Suprapubic skin (tissue), 4 donors: ENCODE data around the gene HMGCR. TPM values are rescaled to one million over a fixed set of nuclear protein-coding genes. Genes with fewer than 3 reads are reported as not detected.
"Not testable (repeated sequence)": the region's sequence is repeated elsewhere in the genome, so short reads cannot be mapped to it uniquely, and the experiment has no call there.

ENCODE experiments used
- DNase-seq, 2 donors: peaks; one replicate each; pipeline ENCODE4 v3.0.0-alpha.2; 2019; ENCODE audit warnings: low spot score in 2 of 2
- H3K27ac ChIP-seq: fragments of 200-600 bp; sonication (generic); one replicate; pipeline ENCODE4 v1.5.1; 2019
- H3K27me3 ChIP-seq: fragments of 200-600 bp; sonication (generic); one replicate; pipeline ENCODE4 v1.5.1; 2019
- H3K36me3 ChIP-seq: fragments of 200-600 bp; sonication (generic); one replicate; pipeline ENCODE4 v1.5.1; 2019
- H3K4me1 ChIP-seq: fragments of 200-600 bp; sonication (generic); one replicate; pipeline ENCODE4 v1.5.1; 2019
- H3K4me3 ChIP-seq: fragments of 200-600 bp; sonication (generic); one replicate; pipeline ENCODE4 v1.5.1; 2019; ENCODE audit warnings: mild to moderate bottlenecking
- H3K9me3 ChIP-seq: fragments of 200-600 bp; sonication (generic); one replicate; pipeline ENCODE4 v1.5.1; 2019
- EP300 ChIP-seq: sonication (generic); formaldehyde crosslinking; IDR thresholded peaks from one replicate; pipeline ENCODE4 v1.6.1; 2017; ENCODE audit warnings: antibody characterized with exemption
- POLR2A ChIP-seq, 2 donors: fragments of 450-650 bp; IDR thresholded peaks; one replicate each; pipeline ENCODE4 v1.6.1; 2017; ENCODE audit warnings: antibody characterized with exemption in 2 of 2, mild to moderate bottlenecking in 2 of 2, moderate library complexity in 2 of 2
- POLR2AphosphoS5 ChIP-seq, 3 donors: sonication (generic); formaldehyde crosslinking; IDR thresholded peaks; one replicate each; pipeline ENCODE4 v1.6.1; 2017; ENCODE audit warnings: antibody characterized with exemption in 3 of 3
- WGBS: methylation state at CpG from one replicate; pipeline ENCODE4 v1.1.5; 2018; 5-methylcytosine and 5-hydroxymethylcytosine counted together
- total RNA-seq, 4 donors: library from RNA; depleted of rRNA; stranded (reverse); fragments of >200 nt; gene quantifications; one replicate each; pipeline ENCODE4 v1.1.0, GENCODE V29; 2016
- TF ChIP-seq, protein P1 (sequence below), 2 donors: fragments of 200-600 bp in 1 of 2; fragments of 450-650 bp in 1 of 2; sonication (generic) in 1 of 2; IDR thresholded peaks; one replicate each; pipeline ENCODE4 v1.5.1; 2016 to 2019; ENCODE audit warnings: antibody characterized with exemption in 2 of 2, mild to moderate bottlenecking in 1 of 2, moderate library complexity in 1 of 2

Gene HMGCR
- 100 to 1,000 TPM in 1 of 4 donors, 10 to 100 TPM in 3; 72.4 to 292 (median 96.2) TPM for total RNA-seq

GRCh38 chr5:75336615-75337336 lies at the start of gene HMGCR:
Gene HMGCR (plus strand): TSS chr5:75337220. CDS start chr5:75342606, 5,386 bp downstream.
- Histone ChIP-seq H3K36me3 (no peaks in the 10 kb centered on the region), H3K9me3 (no peaks in the 10 kb centered on the region), H3K4me1 (peaks cover 43% of the 10 kb centered on the region), H3K27ac (peak within 1 kb of the TSS; percentile 94), H3K27me3 (no peaks in the 10 kb centered on the region), H3K4me3 (peak within 1 kb of the TSS; percentile 98)
- DNase-seq: peak; percentile 99
- under 1% methylated on average over 47 of the region's 56 CpGs for WGBS
- TF ChIP-seq POLR2AphosphoS5 (IDR thresholded peaks at IDR 0.05) (peak in 2 of 3 donors; percentile 67 to 69), POLR2A (IDR thresholded peaks at IDR 0.05) (no peak)

DNA sequence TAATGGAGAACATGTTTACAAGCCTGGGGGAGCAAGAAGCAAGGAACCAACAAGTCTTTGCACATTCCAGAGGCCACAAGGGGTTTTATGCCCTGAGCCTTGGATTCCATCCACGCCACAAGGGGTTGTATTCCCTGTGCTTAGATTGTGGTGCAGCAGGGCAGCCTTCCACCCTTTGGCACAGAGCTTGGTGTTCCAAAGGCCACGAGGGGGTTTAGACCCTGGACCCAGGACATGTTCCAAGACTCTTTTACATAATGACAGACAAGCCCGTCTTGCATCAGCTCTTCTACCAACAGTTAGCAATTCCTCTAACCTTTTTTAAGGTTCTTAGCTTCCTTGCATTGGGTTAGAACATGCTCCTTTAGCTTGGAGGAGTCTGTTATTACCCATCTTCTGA lies 45.2 kb upstream of the HMGCR start:
- WGBS: 62% methylated on average over 3 of the region's 3 CpGs

GRCh38 chr5:75300084-75300483 lies 36.9 kb upstream of the HMGCR start:
- no peaks in the 10 kb centered on the region for H3K36me3 ChIP-seq
- no peaks in the 10 kb centered on the region for H3K4me1 ChIP-seq
- no peak for DNase-seq

More for the DNA sequence above, 45.2 kb upstream of the HMGCR start:
- H3K27me3 ChIP-seq, H3K27ac ChIP-seq, H3K36me3 ChIP-seq, H3K4me1 ChIP-seq, DNase-seq, H3K9me3 ChIP-seq, H3K4me3 ChIP-seq: not testable (repeated sequence)

GRCh38 chr5:75303419-75303818 lies 33.6 kb upstream of the HMGCR start:
- TF ChIP-seq EP300: no peak
- TF ChIP-seq, protein P1, sequence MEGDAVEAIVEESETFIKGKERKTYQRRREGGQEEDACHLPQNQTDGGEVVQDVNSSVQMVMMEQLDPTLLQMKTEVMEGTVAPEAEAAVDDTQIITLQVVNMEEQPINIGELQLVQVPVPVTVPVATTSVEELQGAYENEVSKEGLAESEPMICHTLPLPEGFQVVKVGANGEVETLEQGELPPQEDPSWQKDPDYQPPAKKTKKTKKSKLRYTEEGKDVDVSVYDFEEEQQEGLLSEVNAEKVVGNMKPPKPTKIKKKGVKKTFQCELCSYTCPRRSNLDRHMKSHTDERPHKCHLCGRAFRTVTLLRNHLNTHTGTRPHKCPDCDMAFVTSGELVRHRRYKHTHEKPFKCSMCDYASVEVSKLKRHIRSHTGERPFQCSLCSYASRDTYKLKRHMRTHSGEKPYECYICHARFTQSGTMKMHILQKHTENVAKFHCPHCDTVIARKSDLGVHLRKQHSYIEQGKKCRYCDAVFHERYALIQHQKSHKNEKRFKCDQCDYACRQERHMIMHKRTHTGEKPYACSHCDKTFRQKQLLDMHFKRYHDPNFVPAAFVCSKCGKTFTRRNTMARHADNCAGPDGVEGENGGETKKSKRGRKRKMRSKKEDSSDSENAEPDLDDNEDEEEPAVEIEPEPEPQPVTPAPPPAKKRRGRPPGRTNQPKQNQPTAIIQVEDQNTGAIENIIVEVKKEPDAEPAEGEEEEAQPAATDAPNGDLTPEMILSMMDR (IDR thresholded peaks at IDR 0.05): no peak
- TF ChIP-seq POLR2AphosphoS5 (IDR thresholded peaks at IDR 0.05): no peak
- TF ChIP-seq POLR2A (IDR thresholded peaks at IDR 0.05): no peak
- no peak for DNase-seq
- WGBS: 76% methylated on average over 4 of the region's 4 CpGs

More at GRCh38 chr5:75300084-75300483, 36.9 kb upstream of the HMGCR start:
- Histone ChIP-seq H3K27ac (no peak overlapping the region), H3K4me3 (no peak overlapping the region), H3K27me3 (no peaks in the 10 kb centered on the region), H3K9me3 (no peaks in the 10 kb centered on the region)
- TF ChIP-seq EP300 (no peak), POLR2AphosphoS5 (IDR thresholded peaks at IDR 0.05) (no peak), POLR2A (IDR thresholded peaks at IDR 0.05) (no peak)
- TF ChIP-seq, protein P1 (IDR thresholded peaks at IDR 0.05): no peak

GRCh38 chr5:75304486-75304885 lies 32.5 kb upstream of the HMGCR start:
- H3K27me3 ChIP-seq, H3K4me1 ChIP-seq, H3K27ac ChIP-seq, H3K4me3 ChIP-seq, H3K36me3 ChIP-seq, DNase-seq, H3K9me3 ChIP-seq: not testable (repeated sequence)
- 87% methylated on average over 11 of the region's 11 CpGs for WGBS

More at GRCh38 chr5:75303419-75303818, 33.6 kb upstream of the HMGCR start:
- Histone ChIP-seq H3K9me3 (no peaks in the 10 kb centered on the region), H3K4me3 (no peak overlapping the region), H3K27me3 (no peaks in the 10 kb centered on the region), H3K27ac (no peak overlapping the region), H3K4me1 (no peaks in the 10 kb centered on the region), H3K36me3 (no peaks in the 10 kb centered on the region)

DNA sequence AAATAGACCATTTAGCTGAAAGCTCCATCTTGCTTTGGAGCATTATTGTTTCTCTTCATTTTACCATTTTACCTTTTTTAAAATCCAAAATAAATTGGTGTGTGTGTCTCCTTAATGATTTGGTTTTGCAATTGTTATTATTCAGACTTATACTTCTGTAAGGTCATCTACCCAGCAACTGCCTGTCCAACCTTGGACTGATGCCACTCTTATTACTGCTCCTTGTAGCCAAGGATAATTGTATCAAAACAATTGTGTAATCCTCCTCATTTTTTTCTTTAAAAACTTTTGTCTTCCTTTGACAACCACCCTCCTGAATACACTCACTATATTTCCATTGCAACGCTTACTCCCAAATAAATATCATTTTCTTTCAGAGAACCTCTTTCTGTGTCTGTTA lies 30.3 kb upstream of the HMGCR start:
- Histone ChIP-seq H3K4me3 (no peak overlapping the region), H3K9me3 (no peaks in the 10 kb centered on the region), H3K4me1 (no peaks in the 10 kb centered on the region), H3K27ac (no peak overlapping the region), H3K36me3 (no peaks in the 10 kb centered on the region), H3K27me3 (no peaks in the 10 kb centered on the region)
- WGBS: 93% methylated on average over 1 of the region's 1 CpG
- no peak for DNase-seq
- TF ChIP-seq POLR2AphosphoS5 (IDR thresholded peaks at IDR 0.05) (no peak), POLR2A (IDR thresholded peaks at IDR 0.05) (no peak), EP300 (no peak)
- TF ChIP-seq, protein P1 (IDR thresholded peaks at IDR 0.05): no peak
